H9 (cell line): ENCODE data around the gene ZSCAN5A. TPM values are rescaled to one million over a fixed set of nuclear protein-coding genes. Genes with fewer than 3 reads are reported as not detected.

Source experiments
- DNase-seq: peaks from one replicate; pipeline ENCODE4 v3.0.0-alpha.2; 2017
- H2AFZ ChIP-seq: one replicate; pipeline ENCODE4 v1.6.1; 2013; ENCODE audit warnings: mild to moderate bottlenecking, low read length, control low read depth, moderate library complexity
- H2AK5ac ChIP-seq: 2 replicates; pipeline ENCODE4 v1.6.1; 2013; ENCODE audit warnings: low read length, control low read depth, mixed read lengths; ENCODE audit not compliant: insufficient read length
- H2BK120ac ChIP-seq: one replicate; pipeline ENCODE4 v1.6.1; 2013; ENCODE audit warnings: low read depth, mild to moderate bottlenecking, low read length, control low read depth, inconsistent platforms; ENCODE audit not compliant: poor library complexity, severe bottlenecking
- H2BK12ac ChIP-seq: 2 replicates; pipeline ENCODE4 v1.6.1; 2013; ENCODE audit warnings: low read length, control low read depth, mixed read lengths, low read depth; ENCODE audit not compliant: insufficient read length
- H2BK15ac ChIP-seq: 2 replicates; pipeline ENCODE4 v1.6.1; 2013; ENCODE audit warnings: low read depth, low read length, control low read depth
- H2BK20ac ChIP-seq: one replicate; pipeline ENCODE4 v1.6.1; 2013; ENCODE audit warnings: low read depth, mild to moderate bottlenecking, low read length, control low read depth, inconsistent platforms; ENCODE audit not compliant: poor library complexity, severe bottlenecking
- H2BK5ac ChIP-seq: 2 replicates; pipeline ENCODE4 v1.6.1; 2013; ENCODE audit warnings: low read length, control low read depth, mixed read lengths; ENCODE audit not compliant: insufficient read length
- H3K14ac ChIP-seq: 2 replicates; pipeline ENCODE4 v1.6.1; 2013; ENCODE audit warnings: low read length, control low read depth; ENCODE audit not compliant: insufficient read depth
- H3K18ac ChIP-seq: 2 replicates; pipeline ENCODE4 v1.6.1; 2013; ENCODE audit warnings: low read depth, mild to moderate bottlenecking, mixed read lengths, low read length, control low read depth; ENCODE audit not compliant: insufficient read length
- H3K23ac ChIP-seq: 2 replicates; pipeline ENCODE4 v1.6.1; 2013; ENCODE audit warnings: low read length, control low read depth, mixed read lengths, low read depth; ENCODE audit not compliant: insufficient read length
- H3K23me2 ChIP-seq: 2 replicates; pipeline ENCODE4 v1.6.1; 2013; ENCODE audit warnings: low read depth, mild to moderate bottlenecking, mixed read lengths, low read length, control low read depth; ENCODE audit not compliant: insufficient read length, poor library complexity, severe bottlenecking
- H3K27ac ChIP-seq: 2 replicates; pipeline ENCODE4 v1.5.1; 2013; ENCODE audit warnings: low read length, control low read depth, mixed read lengths, low read depth; ENCODE audit not compliant: insufficient read length
- H3K27me3 ChIP-seq: 2 replicates; pipeline ENCODE4 v1.6.1; 2013; ENCODE audit warnings: low read length, control low read depth, inconsistent platforms; ENCODE audit not compliant: insufficient read depth
- H3K4ac ChIP-seq: 2 replicates; pipeline ENCODE4 v1.6.1; 2013; ENCODE audit warnings: low read depth, mild to moderate bottlenecking, control low read depth, inconsistent platforms, low read length, moderate library complexity
- H3K4me1 ChIP-seq: 2 replicates; pipeline ENCODE4 v1.6.1; 2013; ENCODE audit warnings: low read length, control low read depth, inconsistent platforms; ENCODE audit not compliant: insufficient read depth
- H3K4me2 ChIP-seq: 2 replicates; pipeline ENCODE4 v1.6.1; 2013; ENCODE audit warnings: low read length, control low read depth, mixed read lengths; ENCODE audit not compliant: insufficient read length, insufficient read depth
- H3K56ac ChIP-seq: 2 replicates; pipeline ENCODE4 v1.6.1; 2013; ENCODE audit warnings: low read depth, mild to moderate bottlenecking, mixed read lengths, low read length, control low read depth; ENCODE audit not compliant: insufficient read length
- H3K79me1 ChIP-seq: 2 replicates; pipeline ENCODE4 v1.6.1; 2013; ENCODE audit warnings: low read depth, mild to moderate bottlenecking, moderate library complexity, low read length, control low read depth, inconsistent platforms; ENCODE audit not compliant: insufficient read depth, poor library complexity, severe bottlenecking
- H3K79me2 ChIP-seq: 2 replicates; pipeline ENCODE4 v1.6.1; 2013; ENCODE audit warnings: low read length, control low read depth, inconsistent platforms; ENCODE audit not compliant: insufficient read depth
- H3K9ac ChIP-seq: 2 replicates; pipeline ENCODE4 v1.6.1; 2013; ENCODE audit warnings: low read length, control low read depth, mixed read lengths; ENCODE audit not compliant: insufficient read length; ENCODE audit errors: extremely low read depth
- H3K9me3 ChIP-seq: one replicate; pipeline ENCODE4 v1.6.1; 2013; ENCODE audit warnings: low read depth, low read length, inconsistent platforms; ENCODE audit not compliant: control insufficient read depth
- H3T11ph ChIP-seq: one replicate; pipeline ENCODE4 v1.6.1; 2013; ENCODE audit warnings: mild to moderate bottlenecking, low read length, control low read depth, inconsistent platforms
- H4K20me1 ChIP-seq: one replicate; pipeline ENCODE4 v1.6.1; 2013; ENCODE audit not compliant: control insufficient read depth, insufficient read length, insufficient read depth
- H4K5ac ChIP-seq: 2 replicates; pipeline ENCODE4 v1.6.1; 2013; ENCODE audit warnings: low read depth, mild to moderate bottlenecking, mixed read lengths, low read length, control low read depth; ENCODE audit not compliant: insufficient read length
- H4K8ac ChIP-seq: replicated peaks from 2 replicates; pipeline ENCODE4 v1.6.1; 2013; ENCODE audit warnings: low read length, control low read depth, mixed read lengths, low read depth; ENCODE audit not compliant: insufficient read length
- H4K91ac ChIP-seq: 2 replicates; pipeline ENCODE4 v1.6.1; 2013; ENCODE audit warnings: low read depth, mild to moderate bottlenecking, moderate library complexity, mixed read lengths, low read length, control low read depth; ENCODE audit not compliant: insufficient read length
- H3K27ac Mint-ChIP-seq, 3 experiments: 2 replicates in 2 of 3; 3 replicates in 1 of 3; pipeline ENCODE4 v1.8.0; 2020 to 2021; ENCODE audit warnings: mixed read lengths in 3 of 3, mild to moderate bottlenecking in 1 of 3, moderate library complexity in 1 of 3
- H3K27me3 Mint-ChIP-seq: 2 replicates; pipeline ENCODE4 v1.8.0; 2021; ENCODE audit warnings: low read depth, mild to moderate bottlenecking, moderate library complexity, mixed read lengths
- H3K36me3 Mint-ChIP-seq, 3 experiments: 2 replicates in 2 of 3; 3 replicates in 1 of 3; pipeline ENCODE4 v1.8.0; 2020 to 2021; ENCODE audit warnings: low read depth in 3 of 3, mixed read lengths in 3 of 3; ENCODE audit not compliant: insufficient read depth in 1 of 3
- H3K4me1 Mint-ChIP-seq, 2 experiments: 2 replicates each; pipeline ENCODE4 v1.8.0; 2020; ENCODE audit warnings: mixed read lengths in 2 of 2
- H3K4me3 Mint-ChIP-seq, 2 experiments: 2 replicates in 1 of 2; 3 replicates in 1 of 2; pipeline ENCODE4 v1.8.0; 2020 to 2021; ENCODE audit warnings: mild to moderate bottlenecking in 2 of 2, mixed read lengths in 2 of 2, moderate library complexity in 1 of 2
- H3K9me3 Mint-ChIP-seq, 2 experiments: 2 replicates in 1 of 2; 3 replicates in 1 of 2; pipeline ENCODE4 v1.8.0; 2020; ENCODE audit warnings: mild to moderate bottlenecking in 2 of 2, mixed read lengths in 2 of 2, moderate library complexity in 1 of 2
- CTCF ChIP-seq: fragments of 200-600 bp; sonication (generic); conservative IDR thresholded peaks from 3 replicates; pipeline ENCODE4 v1.8.0; 2021; ENCODE audit warnings: antibody characterized with exemption, mild to moderate bottlenecking
- WGBS: extraction: QIAGEN DNeasy Blood & Tissue Kit; methylation state at CpG from one replicate; pipeline ENCODE4 v1.1.7; 2013; ENCODE audit warnings: missing lambda C conversion rate, low lambda C conversion rate, mixed read lengths; ENCODE audit not compliant: insufficient read length; ENCODE audit errors: extremely low coverage; 5-methylcytosine and 5-hydroxymethylcytosine counted together
- total RNA-seq: library from RNA; stranded (reverse); gene quantifications from 2 replicates; pipeline ENCODE4 v1.2.1, GENCODE V29; 2021

ZSCAN5A gene
- total RNA-seq, 1 experiment from 2014 or later: 12.5 TPM

- peaks cover 2 to 3% of the 10 kb centered on the region in 2 experiments; a peak in 4 of 5 replicates for H3K9me3 Mint-ChIP-seq
- Histone ChIP-seq H3K14ac (no peak overlapping the region), H4K5ac (no peak overlapping the region), H2BK12ac (no peak overlapping the region), H3K4me2 (no peak overlapping the region), H3K27ac (no peak overlapping the region), H4K91ac (no peak overlapping the region), H2BK120ac (no peak overlapping the region), H2BK15ac (no peak overlapping the region), H3K56ac (no peak overlapping the region), H2AK5ac (no peak overlapping the region), H3K23me2 (peaks cover 9% of the 10 kb centered on the region), H4K20me1 (no peaks in the 10 kb centered on the region), H3K23ac (no peak overlapping the region), H3T11ph (no peak overlapping the region), H3K9ac (no peak overlapping the region), H3K79me2 (no peaks in the 10 kb centered on the region), H3K79me1 (no peaks in the 10 kb centered on the region), H2BK5ac (no peak overlapping the region), H3K27me3 (no peaks in the 10 kb centered on the region), H3K4ac (no peak overlapping the region), H2AFZ (no peak overlapping the region), H3K18ac (no peak overlapping the region), H2BK20ac (no peak overlapping the region), H3K4me1 (no peaks in the 10 kb centered on the region), H4K8ac (no peak overlapping the region), H3K9me3 (no peaks in the 10 kb centered on the region)
- H3K4me3 Mint-ChIP-seq: no peak overlapping the region
- no CpG with 5 or more reads among the region's 4 CpGs for WGBS
- peaks cover 10 to 14% of the 10 kb centered on the region in 2 experiments for H3K4me1 Mint-ChIP-seq
- H3K27me3 Mint-ChIP-seq: no peaks in the 10 kb centered on the region
- no peak for DNase-seq
- H3K27ac Mint-ChIP-seq: no peak overlapping the region
- no peak for TF ChIP-seq CTCF
- peaks cover 5 to 16% (median 7%) of the 10 kb centered on the region in 3 experiments; a peak in 6 of 7 replicates for H3K36me3 Mint-ChIP-seq
These were observed 2.3 kb downstream of the ZSCAN5A start for GRCh38 chr19:56312342-56312741.
